GM10266 (cell line): ENCODE measurements around the gene LRP2.

Experiments
- DNase-seq: peaks from one replicate; pipeline ENCODE4 v3.0.0; 2012; ENCODE audit errors: extremely low spot score
- TF ChIP-seq, protein P1 (sequence below): IDR thresholded peaks from 2 replicates; pipeline ENCODE4 v1.5.1; 2012; ENCODE audit warnings: mild to moderate bottlenecking, low read depth; ENCODE audit not compliant: control insufficient read depth, insufficient read depth; ENCODE audit errors: missing control alignments

Gene LRP2

DNA sequence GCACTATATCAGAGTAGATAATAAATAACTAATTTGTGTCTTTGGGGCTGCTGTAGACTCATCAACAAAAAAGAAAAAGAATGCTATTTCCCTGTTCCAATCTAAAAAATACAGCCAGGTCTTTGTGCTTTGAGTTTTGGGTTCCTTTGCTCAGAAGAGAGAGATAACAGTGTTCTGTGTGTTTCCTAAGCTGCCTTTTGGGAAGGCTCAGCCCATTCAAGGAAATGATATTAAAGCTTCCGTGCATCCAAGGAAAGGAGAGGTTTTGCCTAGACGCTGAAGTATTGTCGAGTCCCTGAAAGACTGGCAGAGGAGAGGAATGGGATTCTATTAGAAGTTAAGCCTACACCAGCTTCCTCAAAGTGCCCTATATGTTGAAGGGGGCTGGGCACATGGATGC, 25.8 kb upstream of the LRP2 start:
- TF ChIP-seq, protein P1, sequence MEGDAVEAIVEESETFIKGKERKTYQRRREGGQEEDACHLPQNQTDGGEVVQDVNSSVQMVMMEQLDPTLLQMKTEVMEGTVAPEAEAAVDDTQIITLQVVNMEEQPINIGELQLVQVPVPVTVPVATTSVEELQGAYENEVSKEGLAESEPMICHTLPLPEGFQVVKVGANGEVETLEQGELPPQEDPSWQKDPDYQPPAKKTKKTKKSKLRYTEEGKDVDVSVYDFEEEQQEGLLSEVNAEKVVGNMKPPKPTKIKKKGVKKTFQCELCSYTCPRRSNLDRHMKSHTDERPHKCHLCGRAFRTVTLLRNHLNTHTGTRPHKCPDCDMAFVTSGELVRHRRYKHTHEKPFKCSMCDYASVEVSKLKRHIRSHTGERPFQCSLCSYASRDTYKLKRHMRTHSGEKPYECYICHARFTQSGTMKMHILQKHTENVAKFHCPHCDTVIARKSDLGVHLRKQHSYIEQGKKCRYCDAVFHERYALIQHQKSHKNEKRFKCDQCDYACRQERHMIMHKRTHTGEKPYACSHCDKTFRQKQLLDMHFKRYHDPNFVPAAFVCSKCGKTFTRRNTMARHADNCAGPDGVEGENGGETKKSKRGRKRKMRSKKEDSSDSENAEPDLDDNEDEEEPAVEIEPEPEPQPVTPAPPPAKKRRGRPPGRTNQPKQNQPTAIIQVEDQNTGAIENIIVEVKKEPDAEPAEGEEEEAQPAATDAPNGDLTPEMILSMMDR = no peak
- DNase-seq = no peak

DNA sequence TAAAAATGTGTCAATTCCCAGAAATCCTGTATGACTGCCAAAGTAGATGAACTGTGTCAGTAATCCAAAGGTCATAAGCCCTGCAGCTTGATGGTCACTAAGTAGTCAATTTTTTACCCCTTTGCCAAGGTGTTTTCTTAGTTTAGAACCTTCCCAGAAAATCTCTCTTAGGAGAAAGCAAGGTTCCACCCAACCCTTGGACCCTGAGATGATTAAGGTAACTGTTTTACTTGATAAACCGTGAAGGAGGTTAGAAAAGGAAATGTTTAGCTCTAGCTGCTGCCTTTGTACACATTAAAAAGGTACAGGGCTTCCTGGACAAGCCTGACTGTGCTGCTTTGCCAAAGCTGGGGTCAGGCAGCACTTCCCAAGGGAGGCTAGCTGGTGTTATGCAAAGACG, 24.4 kb upstream of the LRP2 start:
- no peak for DNase-seq
- TF ChIP-seq, protein P1 = no peak

DNA sequence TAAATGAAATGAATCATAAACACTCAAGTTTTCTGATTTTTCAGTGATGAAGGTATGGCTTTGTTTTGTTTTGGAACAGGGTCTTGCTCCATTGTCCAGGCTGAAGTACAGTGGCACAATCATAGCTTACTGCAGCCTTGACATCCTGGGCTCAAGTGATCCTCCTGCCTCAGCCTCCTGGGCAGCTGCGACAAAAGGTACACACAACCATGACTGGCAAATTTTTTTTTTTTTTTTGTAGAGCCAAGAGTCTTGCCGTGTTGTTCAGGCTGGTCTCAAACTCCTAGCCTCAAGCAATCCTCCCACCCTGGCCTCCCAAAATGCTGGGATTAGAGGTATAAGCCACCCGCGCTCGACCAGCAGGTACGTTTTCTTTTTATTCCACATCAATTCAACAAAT, 22.5 kb upstream of the LRP2 start:
- TF ChIP-seq, protein P1 = no peak
- DNase-seq = no peak

DNA sequence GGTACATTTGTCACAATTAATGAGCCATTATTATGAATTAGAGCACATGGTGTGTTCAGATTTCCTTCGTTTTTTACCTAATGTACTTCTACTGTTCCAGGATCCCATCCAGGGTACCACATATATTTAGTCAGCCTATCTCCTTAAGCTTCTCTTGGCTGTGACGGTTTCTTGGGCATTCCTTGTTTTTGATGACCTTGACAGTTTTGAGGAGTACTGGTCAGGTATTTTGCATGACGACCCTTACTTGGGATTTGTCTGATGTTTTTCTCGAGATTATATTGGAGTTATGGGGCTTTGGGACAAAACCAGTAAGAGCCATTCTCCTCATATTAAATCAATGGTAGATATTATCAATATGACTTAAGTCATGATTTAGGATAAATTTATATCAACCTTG, 10.2 kb upstream of the LRP2 start:
- DNase-seq = no peak
- TF ChIP-seq, protein P1 = no peak

DNA sequence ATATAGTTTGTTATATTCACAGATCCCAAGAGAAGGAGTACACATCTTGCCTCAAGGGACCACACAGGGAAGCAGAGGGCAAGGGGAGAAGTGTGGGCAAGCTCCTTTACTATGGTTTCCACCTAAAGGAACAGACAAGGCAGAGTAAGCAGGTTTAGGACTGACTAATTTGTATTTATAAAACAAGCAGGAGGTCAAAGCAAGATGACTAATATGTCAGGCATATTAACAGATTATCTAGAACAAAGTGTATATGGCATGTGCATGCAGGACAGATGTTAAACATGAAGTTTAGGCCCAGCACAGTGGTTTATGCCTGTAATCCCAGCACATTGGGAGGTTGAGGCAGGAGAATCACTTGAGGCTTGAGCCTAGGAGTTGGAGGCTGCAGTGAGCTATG, 3.7 kb upstream of the LRP2 start:
- TF ChIP-seq, protein P1 = no peak
- DNase-seq = no peak

DNA sequence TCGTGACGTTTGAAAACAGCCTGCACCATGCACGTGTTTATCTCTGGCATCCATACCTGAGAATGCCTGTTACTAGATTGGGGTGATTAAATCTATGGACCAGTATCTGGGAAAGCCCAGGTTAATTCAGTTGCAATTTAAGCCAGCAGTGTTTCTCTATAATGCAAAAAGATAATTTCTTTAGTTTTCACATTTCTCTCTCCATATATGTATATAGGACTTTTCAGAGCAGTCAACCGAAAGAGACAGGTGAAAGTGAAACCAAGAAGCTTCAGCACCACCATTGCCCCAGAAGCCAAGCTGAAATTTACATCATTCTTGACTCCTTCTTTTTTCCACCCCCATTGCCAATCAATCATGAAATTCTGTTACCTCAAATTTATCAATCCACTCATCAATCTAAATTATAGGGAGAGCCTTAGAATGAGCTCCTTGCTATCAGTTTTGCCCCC, 2.7 kb upstream of the LRP2 start:
- peak; percentile 62 for DNase-seq
- TF ChIP-seq, protein P1 = no peak

DNA sequence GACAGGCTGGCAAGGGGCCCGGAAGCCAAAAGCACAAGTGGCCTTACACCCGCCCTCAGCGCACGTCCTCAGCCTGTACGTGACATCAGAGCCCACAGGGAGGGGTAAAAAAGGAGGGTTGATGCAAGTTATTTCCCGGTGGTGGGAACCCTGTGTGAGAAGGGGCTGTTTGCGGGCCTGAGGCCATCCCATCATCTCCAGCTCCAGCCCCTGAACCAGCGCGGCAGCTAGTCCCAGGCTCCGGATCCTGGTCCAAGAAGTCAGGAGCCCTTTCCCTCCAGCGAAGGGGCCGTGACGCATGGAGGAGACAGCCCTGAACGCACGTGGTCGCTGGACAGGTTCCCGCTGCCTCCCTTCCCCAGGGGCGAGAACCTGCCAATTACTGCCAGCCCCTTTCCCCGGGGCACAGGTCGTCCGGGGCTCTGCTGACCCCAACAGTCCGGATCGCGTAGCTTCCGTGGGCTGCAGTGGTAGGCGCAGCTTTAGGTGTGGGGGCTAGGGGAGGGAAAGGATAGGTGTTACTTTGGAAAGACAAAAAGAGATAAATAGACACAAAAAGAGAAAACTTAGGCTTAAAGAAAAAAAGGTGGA, 1.3 kb upstream of the LRP2 start:
- TF ChIP-seq, protein P1 = peak; percentile 6
- peak; percentile 51 for DNase-seq
